Embryonic facial prominence (tissue), 1 donor: ENCODE data around the gene ATP2B3.

Source experiments
- DNase-seq: peaks from one replicate; pipeline ENCODE4 v3.0.0-alpha.2; 2016; ENCODE audit errors: extremely low spot score

The ATP2B3 gene

DNA sequence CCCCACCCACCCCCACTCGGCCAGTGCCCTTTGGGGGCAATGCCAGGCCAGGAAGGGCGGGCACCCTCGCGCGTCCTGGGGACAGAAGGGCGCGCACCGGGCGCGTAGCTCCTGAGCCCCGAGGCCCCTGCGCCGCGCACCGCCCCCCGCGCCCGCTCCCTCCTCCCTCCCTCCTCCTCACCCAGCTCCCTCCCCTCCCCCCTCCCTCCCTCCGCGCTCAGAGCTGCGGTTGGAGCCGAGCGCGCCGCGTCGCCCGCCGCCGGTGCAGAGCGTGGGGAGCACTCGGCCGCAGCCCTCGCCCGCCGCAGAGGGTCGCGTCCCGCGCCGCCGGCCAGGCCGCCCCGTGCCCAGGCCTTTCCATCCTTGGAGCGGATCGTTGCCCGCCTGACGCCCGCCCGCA is at the start of gene ATP2B3:
ATP2B3 (plus strand) TSS at position 220 of the 400 bp plus-strand sequence. CDS start 18,606 bp downstream, outside the sequence.
- no peak for DNase-seq

GRCh38 chrX:153468008-153468580 is 49.3 kb upstream of the ATP2B3 start:
- DNase-seq: no peak

DNA sequence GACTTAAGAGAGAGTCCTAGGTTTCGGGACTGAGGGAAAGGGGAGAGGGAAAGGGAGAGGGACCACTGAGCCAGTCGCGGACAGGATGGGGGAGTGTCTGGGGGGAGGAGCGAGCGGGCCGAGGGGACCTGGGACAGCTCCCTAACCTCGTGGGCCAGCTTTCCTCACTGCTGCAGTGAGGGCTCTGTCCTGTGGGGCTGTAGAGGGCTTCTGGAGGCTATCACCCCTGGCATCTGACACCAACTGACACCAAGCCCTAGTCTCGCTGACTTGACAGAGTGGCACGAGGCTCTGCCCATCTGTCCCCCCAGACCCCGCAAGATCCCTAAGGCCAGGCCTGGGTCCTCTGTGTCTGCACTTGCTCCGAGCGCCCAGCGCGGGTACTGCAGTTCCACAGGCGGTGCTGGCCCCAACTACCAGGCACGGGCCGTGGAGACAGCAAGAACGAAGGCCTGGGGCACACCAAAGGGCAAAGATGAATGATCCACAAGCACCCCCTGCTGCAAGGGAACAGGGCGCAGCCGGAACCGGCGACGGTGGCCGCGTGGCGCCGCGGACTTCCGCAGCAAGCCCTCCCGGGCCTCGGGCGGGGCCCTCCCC is 47.5 kb upstream of the ATP2B3 start:
- no peak for DNase-seq

DNA sequence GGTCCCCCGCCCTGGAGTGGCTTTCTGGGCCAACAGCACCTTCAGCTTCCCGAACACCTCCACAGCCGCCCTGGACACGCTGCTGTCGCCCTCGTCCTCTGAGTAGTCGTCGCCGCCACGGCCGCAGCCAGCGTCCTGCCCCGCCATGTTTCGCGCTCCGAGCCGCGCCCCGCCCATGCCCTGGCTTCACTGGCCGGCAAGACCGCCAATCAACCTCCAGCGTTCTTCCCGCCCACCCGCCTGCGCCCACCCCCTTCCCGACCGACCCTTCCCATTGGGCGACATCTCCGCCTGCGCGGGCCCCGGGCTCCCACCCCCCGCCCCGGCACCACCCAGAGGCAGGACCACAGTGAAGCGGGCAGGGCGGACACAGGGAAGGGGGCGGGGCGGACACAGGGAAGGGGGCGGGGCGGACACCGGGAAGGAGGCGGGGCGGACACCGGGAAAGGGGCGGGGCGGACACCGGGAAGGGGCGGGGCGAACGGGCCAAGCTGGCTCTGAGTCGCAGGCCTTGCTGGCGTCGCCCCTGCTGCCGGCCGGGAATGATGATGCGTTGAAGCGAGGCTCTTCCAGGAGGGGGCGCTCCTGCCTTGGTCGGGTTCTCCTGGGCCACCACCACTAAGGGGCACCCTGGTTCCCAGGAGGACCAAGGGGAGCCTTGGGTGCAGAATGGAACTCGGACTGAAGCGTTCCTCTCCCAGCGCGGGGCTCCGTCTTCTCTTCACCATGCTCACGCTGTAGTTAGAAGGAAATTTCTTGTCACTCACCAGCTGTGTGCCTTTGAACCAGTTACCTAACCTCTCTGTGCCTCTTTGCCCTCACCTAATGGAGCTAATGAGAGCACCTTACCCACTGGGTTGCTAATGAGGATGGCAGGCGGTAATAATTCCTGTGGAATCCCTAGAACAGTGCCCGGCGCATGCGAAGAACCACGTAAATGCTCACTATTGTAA is 46.8 kb upstream of the ATP2B3 start, which contains the start of gene HAUS7:
HAUS7 (minus strand) TSS at position 166 of the 953 bp plus-strand sequence; CDS start at position 147, 19 bp downstream.
- DNase-seq: peak; percentile 71

- no peak for DNase-seq
These were observed 45.7 kb upstream of the ATP2B3 start for GRCh38 chrX:153471663-153472280.

DNA sequence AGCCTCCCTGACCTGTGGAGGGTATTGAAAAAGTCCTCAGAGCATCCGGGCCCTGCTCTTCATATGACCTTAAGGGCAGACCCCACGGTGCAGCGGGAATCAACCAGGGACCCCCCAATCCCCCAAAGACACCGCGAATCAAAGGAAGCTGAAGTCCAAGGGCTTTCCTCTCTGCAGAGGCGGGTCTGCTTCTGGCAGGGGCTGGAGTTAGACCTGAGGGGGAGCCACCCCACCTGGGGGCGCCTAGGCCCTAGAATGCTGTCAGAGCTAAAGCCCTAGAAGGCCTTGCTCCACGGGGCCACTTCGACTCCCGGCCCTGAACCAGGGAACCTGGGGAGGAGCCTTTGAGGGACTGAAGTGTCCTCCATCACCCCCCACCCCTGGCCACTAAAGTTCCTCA is 44.3 kb upstream of the ATP2B3 start:
- DNase-seq: no peak

- DNase-seq: no peak
These were observed 43.2 kb upstream of the ATP2B3 start for GRCh38 chrX:153474266-153474665.

DNA sequence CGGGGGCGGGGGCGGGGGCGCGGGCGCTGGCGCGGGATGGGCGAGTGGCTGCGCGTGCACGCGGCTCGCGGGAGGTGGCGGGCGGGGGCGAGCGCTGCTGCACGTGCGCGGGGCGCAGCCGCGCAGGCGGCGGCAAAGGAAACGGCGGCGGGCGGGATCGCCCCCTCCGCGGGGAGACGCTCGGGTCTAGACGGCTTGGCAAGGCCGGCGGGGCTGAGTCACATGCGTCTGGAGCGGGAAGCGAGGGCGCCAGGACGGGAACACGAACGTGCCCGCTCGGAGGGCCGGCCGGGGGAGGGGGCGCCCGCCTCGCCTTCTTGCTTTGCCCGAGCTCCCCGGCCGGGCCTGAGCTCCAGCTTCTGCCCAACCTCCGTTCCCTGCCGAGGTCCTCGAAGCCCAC is 42.7 kb upstream of the ATP2B3 start:
- DNase-seq: peak; percentile 32

GRCh38 chrX:153475271-153475670 is 42.2 kb upstream of the ATP2B3 start:
- DNase-seq: peak; percentile 6

DNA sequence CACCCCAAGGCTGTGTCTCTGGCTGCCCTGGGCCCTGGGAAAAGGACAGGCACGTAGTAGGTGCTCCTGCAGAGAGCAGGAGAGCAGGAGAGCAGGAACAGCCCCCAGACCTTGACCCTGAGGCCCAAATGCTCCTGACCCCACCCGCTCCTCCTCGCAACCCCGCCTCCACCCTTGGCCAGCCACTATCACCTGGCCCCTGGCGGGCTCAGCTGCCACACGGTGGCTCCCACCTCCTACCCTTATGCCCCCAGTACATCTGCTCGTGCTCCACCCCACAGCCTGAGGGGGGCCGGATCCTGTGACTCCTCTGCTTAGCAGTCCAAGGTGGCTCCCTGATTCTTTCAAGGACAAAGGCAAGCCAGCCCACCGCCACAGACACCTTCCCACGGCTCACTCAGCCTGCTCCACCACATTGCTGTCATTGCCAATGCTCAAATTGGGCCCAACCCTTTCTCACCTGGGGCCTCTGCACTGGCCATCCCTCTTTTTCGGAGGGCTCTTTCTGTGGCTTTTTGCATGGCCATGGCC is 41.6 kb upstream of the ATP2B3 start:
- no peak for DNase-seq

- peak; percentile 22 for DNase-seq
These were observed 40.6 kb upstream of the ATP2B3 start for GRCh38 chrX:153476666-153477363.

- DNase-seq: no peak
These were observed 40.0 kb upstream of the ATP2B3 start for GRCh38 chrX:153477364-153477857.

DNA sequence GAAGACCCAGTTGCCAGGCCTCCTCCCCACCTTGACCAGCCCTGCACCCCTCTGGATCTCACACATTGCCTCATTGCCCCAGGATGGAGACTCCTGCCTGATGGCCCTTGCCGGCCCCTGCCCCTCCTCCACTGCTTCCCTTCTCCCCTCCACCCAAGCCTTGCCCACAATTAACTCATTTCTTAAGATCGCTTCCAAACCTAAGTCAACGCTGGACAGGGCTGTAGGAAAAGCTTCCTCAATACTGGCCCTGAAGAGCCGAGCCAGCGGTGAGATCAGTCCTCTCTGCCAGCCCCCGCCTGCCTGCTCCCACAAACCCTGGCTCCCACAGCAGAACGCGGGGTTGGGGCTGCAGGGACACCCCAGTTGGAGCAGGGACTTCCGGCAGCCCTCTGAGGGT is 39.5 kb upstream of the ATP2B3 start:
- DNase-seq: no peak

- DNase-seq: no peak
These were observed 38.7 kb upstream of the ATP2B3 start for GRCh38 chrX:153478746-153479145.

- no peak for DNase-seq
These were observed 36.4 kb upstream of the ATP2B3 start for GRCh38 chrX:153481043-153481442.

DNA sequence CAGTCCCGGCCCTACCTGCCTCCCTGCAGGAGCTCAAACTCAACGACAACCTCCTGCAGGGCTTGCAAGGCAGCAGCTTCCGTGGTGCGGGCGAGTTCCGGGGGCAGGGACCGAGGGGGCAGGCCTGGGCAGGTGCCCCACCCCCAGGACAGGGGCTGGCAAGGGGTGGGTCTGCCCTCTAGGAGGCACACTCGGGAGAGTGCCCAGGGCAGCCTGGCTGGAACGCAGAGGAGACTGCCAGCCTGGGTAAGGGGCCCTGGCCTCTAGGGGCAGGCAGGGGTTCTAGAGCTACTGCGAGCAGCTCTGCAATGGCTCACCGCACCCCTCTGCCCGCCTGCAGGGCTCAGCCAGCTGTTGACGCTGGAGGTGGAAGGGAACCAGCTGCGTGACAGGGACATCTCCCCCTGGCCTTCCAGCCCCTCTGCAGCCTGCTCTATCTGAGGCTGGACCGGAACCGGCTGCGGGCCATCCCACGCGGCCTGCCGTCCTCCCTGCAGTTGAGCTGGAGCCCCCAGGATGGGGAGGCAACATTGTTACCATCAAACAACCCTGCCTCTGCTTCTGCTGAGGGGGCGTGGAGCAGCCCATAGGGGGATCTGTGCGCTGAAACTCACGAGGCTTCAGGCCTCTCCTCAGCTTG is 34.9 kb upstream of the ATP2B3 start:
- DNase-seq: no peak

GRCh38 chrX:153485396-153486080 is 31.9 kb upstream of the ATP2B3 start:
- no peak for DNase-seq

GRCh38 chrX:153486171-153486570 is 31.3 kb upstream of the ATP2B3 start:
- DNase-seq: no peak

DNA sequence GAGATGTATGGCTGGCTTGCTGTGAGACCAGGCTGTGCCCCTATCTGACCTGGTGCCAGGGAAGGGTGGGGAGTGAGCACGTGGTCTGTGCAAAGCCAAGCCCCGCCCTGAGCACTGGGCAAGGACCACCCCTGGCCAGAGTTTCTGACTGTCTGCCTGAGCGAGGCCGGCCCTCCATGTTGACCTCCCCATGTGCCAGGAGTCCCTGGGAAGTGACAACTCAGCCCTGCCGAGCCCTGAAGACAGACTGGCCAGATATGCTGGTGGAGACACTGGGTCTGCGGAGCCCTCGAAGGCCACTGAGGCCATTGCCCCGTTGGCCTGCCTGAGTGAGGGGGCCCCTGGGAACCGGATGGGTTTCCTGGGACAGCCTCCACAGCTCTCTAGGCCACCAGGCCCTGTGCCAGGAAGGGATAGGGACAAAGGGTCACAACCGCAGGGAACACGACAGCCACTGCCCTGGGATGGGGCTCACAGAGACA is 29.8 kb upstream of the ATP2B3 start:
- no peak for DNase-seq
